HepG2 (cell line): ENCODE results near the gene ITGB7. TPM values are rescaled to one million over a fixed set of nuclear protein-coding genes. Genes with fewer than 3 reads are reported as not detected.

Experiments
- ATAC-seq: fragments of 200-7000 bp; cut with Tn5 transposase; 3 replicates; pipeline ENCODE4 v1.9.1; 2020; ENCODE audit warnings: mild to moderate bottlenecking, moderate library complexity
- BruUV-seq: library from RNA; stranded (reverse); fragments of 400-500 nt; replicated peaks from 2 replicates; lab custom pipeline; 2021; lab: Mats Ljungman, UMichigan
- CTCF ChIA-PET: fragments of 300-600 bp; formaldehyde crosslinking; extraction: SDS; loops from one replicate; lab custom pipeline; 2021; ENCODE audit warnings: low total read pairs, inconsistent platforms, low intra/inter-chr PET ratio; lab: Yijun Ruan, JAX
- POLR2A ChIA-PET: fragments of 350-600 bp; sonication (Branson Sonifier 250); formaldehyde crosslinking; loops from one replicate; lab custom pipeline; 2020; ENCODE audit warnings: antibody characterized with exemption, inconsistent platforms; lab: Yijun Ruan, JAX
- DNase-seq: peaks from one replicate; pipeline ENCODE4 v3.0.0-alpha.2; 2015; ENCODE audit warnings: low spot score
- FAIRE-seq: peaks from 3 replicates; lab custom pipeline; 2011; peaks lifted over from hg19 to GRCh38; lab: Jason Lieb, UNC
- H2AFZ ChIP-seq: one replicate; pipeline ENCODE4 v1.6.1; 2011; ENCODE audit warnings: low read length, inconsistent platforms
- H3K27ac ChIP-seq: fragments of 300-600 bp; 3 replicates; pipeline ENCODE4 v1.8.0; 2011; ENCODE audit warnings: mixed run types, mild to moderate bottlenecking, mixed read lengths, low read length, inconsistent platforms; ENCODE audit not compliant: insufficient read depth; ENCODE audit errors: extremely low read length
- H3K27me3 ChIP-seq, 2 experiments: fragments of 200-600 bp in 1 of 2; 2 replicates in 1 of 2; 3 replicates in 1 of 2; pipeline versions ENCODE4 v1.6.0 to v1.8.0; 2011; ENCODE audit warnings: low read length in 2 of 2, mild to moderate bottlenecking in 2 of 2, moderate library complexity in 2 of 2, inconsistent platforms in 1 of 2; ENCODE audit not compliant: insufficient read depth in 2 of 2, control insufficient read depth in 1 of 2
- H3K36me3 ChIP-seq, 2 experiments: fragments of 200-600 bp in 1 of 2; replicated peaks in 1 of 2; 2 replicates in 1 of 2; 3 replicates in 1 of 2; pipeline versions ENCODE4 v1.5.1 to v1.8.0; 2011; ENCODE audit warnings: low read length in 2 of 2, inconsistent platforms in 1 of 2; ENCODE audit not compliant: insufficient read depth in 2 of 2, control insufficient read depth in 1 of 2
- H3K4me1 ChIP-seq: 2 replicates; pipeline ENCODE4 v1.5.1; 2012; ENCODE audit warnings: low read length, inconsistent platforms; ENCODE audit not compliant: insufficient read depth
- H3K4me2 ChIP-seq: 2 replicates; pipeline ENCODE4 v1.6.0; 2011; ENCODE audit warnings: low read depth, low read length, inconsistent platforms
- H3K4me3 ChIP-seq, 3 experiments: fragments of 200-600 bp in 1 of 3; sonication (generic), shearing (Covaris generic) in 1 of 3; replicated peaks in 1 of 3; 2 replicates each; pipeline ENCODE4 v1.5.1; 2011 to 2016; ENCODE audit warnings: low read length in 3 of 3, inconsistent platforms in 2 of 3, low read depth in 2 of 3, mild to moderate bottlenecking in 2 of 3, control low read depth in 1 of 3, mixed read lengths in 1 of 3; ENCODE audit not compliant: insufficient read depth in 1 of 3
- H3K79me2 ChIP-seq: one replicate; pipeline ENCODE4 v1.6.1; 2011; ENCODE audit warnings: low read length, inconsistent platforms; ENCODE audit not compliant: insufficient read depth
- H3K9ac ChIP-seq: 2 replicates; pipeline ENCODE4 v1.6.0; 2011; ENCODE audit warnings: mild to moderate bottlenecking, low read depth, low read length, inconsistent platforms; ENCODE audit not compliant: insufficient read depth
- H3K9me3 ChIP-seq: 2 replicates; pipeline ENCODE4 v1.5.1; 2012; ENCODE audit warnings: mild to moderate bottlenecking, low read length
- H4K20me1 ChIP-seq: 2 replicates; pipeline ENCODE4 v1.6.0; 2011; ENCODE audit warnings: inconsistent platforms, mild to moderate bottlenecking, low read length, moderate library complexity; ENCODE audit not compliant: insufficient read depth
- FOXM1 ChIP-seq: sonication (generic); formaldehyde crosslinking; IDR thresholded peaks from 2 replicates; pipeline ENCODE4 v1.5.0; 2020; ENCODE audit warnings: missing genetic modification reagents
- FOXO1 ChIP-seq: sonication (generic); formaldehyde crosslinking; IDR thresholded peaks from 2 replicates; pipeline ENCODE4 v1.4.0; 2020; ENCODE audit warnings: missing genetic modification reagents
- MIER2 ChIP-seq: IDR thresholded peaks from 2 replicates; pipeline ENCODE4 v1.6.1; 2016; ENCODE audit warnings: missing biosample characterization, missing genetic modification reagents
- PCBP1 ChIP-seq: fragments of 200-400 bp; formaldehyde crosslinking; IDR thresholded peaks from 2 replicates; pipeline ENCODE4 v1.6.1; 2017; ENCODE audit warnings: mild to moderate bottlenecking, low read depth, low read length, borderline replicate concordance
- SETDB1 ChIP-seq: sonication (generic); formaldehyde crosslinking; IDR thresholded peaks from 2 replicates; pipeline ENCODE4 v1.5.1; 2020; ENCODE audit warnings: missing genetic modification reagents, mild to moderate bottlenecking, borderline replicate concordance
- SOX5 ChIP-seq: IDR thresholded peaks from 2 replicates; pipeline ENCODE4 v1.6.1; 2016; ENCODE audit warnings: borderline replicate concordance
- ZBTB8A ChIP-seq: sonication (generic); formaldehyde crosslinking; IDR thresholded peaks from 2 replicates; pipeline ENCODE4 v1.4.0; 2020; ENCODE audit warnings: mild to moderate bottlenecking, low read depth, missing genetic modification reagents, borderline replicate concordance
- ZNF138 ChIP-seq: sonication (generic); formaldehyde crosslinking; IDR thresholded peaks from 2 replicates; pipeline ENCODE4 v1.5.0; 2020; ENCODE audit warnings: mild to moderate bottlenecking, low read depth, missing genetic modification reagents
- ZNF383 ChIP-seq: sonication (generic); formaldehyde crosslinking; IDR thresholded peaks from 2 replicates; pipeline ENCODE4 v1.4.0; 2020; ENCODE audit warnings: missing genetic modification reagents, mild to moderate bottlenecking, borderline replicate concordance
- ZNF713 ChIP-seq: sonication (generic); formaldehyde crosslinking; IDR thresholded peaks from 2 replicates; pipeline ENCODE4 v1.4.0; 2020; ENCODE audit warnings: mild to moderate bottlenecking, missing genetic modification reagents
- WGBS: methylation state at CpG from one replicate; pipeline ENCODE4 v1.1.6; 2017; ENCODE audit warnings: low lambda C conversion rate; 5-methylcytosine and 5-hydroxymethylcytosine counted together
- in situ Hi-C: cut with HindIII; loops from 2 replicates; pipeline ENCODE4 v1.10.0; 2017; ENCODE audit warnings: low pct_unique_long_range_greater_than_20kb; ENCODE audit not compliant: extremely low pct_ligation_motif_present
- intact Hi-C: fragments of 100-400 bp; cut with micrococcal nuclease; formaldehyde crosslinking; loops from one replicate; pipeline ENCODE4 v1.10.0; 2022; ENCODE audit not compliant: unreplicated experiment
- polyA plus RNA-seq, 8 experiments: library from polyadenylated mRNA; depleted of rRNA in 3 of 8; stranded (reverse) in 7 of 8; unstranded in 1 of 8; fragments of >200 nt; fragmentation: Illumina TruSeq in 4 of 8; extraction: Trizol in 4 of 8; gene quantifications; 2 replicates each; pipeline versions ENCODE4 v1.2.1 to v1.2.3, GENCODE V29; 2011 to 2016; ENCODE audit warnings: low read depth in 4 of 8, missing spikeins in 1 of 8, mixed read lengths in 1 of 8; ENCODE audit not compliant: insufficient read depth in 1 of 8
- total RNA-seq, 5 experiments: library from RNA; depleted of rRNA; stranded (reverse); fragments of >200 nt; fragmentation: Illumina TruSeq; extraction: Trizol; gene quantifications; 2 replicates each; pipeline ENCODE4 v1.2.3, GENCODE V29; 2016; ENCODE audit warnings: low read depth in 1 of 5
- TF ChIP-seq, protein P1 (sequence below): sonication (generic); formaldehyde crosslinking; IDR thresholded peaks from 2 replicates; pipeline ENCODE4 v1.4.0; 2020; ENCODE audit warnings: missing genetic modification reagents

The ITGB7 gene
- total and polyA plus RNA-seq, 2 of the 13 experiments (the other 11 are each of a cell fraction or from before 2014, with no cell fraction given) = 0.16 to 0.18 TPM

- ATAC-seq = no peak
- TF ChIP-seq MIER2 (CRISPR knock-in tag) (no peak), SOX5 (no peak), FOXO1 (CRISPR knock-in tag) (no peak), ZBTB8A (CRISPR knock-in tag) (no peak), ZNF138 (CRISPR knock-in tag) (no peak), ZNF383 (no peak), PCBP1 (no peak), SETDB1 (CRISPR knock-in tag) (no peak), ZNF713 (CRISPR knock-in tag) (no peak), FOXM1 (CRISPR knock-in tag) (no peak)
- TF ChIP-seq, protein P1, sequence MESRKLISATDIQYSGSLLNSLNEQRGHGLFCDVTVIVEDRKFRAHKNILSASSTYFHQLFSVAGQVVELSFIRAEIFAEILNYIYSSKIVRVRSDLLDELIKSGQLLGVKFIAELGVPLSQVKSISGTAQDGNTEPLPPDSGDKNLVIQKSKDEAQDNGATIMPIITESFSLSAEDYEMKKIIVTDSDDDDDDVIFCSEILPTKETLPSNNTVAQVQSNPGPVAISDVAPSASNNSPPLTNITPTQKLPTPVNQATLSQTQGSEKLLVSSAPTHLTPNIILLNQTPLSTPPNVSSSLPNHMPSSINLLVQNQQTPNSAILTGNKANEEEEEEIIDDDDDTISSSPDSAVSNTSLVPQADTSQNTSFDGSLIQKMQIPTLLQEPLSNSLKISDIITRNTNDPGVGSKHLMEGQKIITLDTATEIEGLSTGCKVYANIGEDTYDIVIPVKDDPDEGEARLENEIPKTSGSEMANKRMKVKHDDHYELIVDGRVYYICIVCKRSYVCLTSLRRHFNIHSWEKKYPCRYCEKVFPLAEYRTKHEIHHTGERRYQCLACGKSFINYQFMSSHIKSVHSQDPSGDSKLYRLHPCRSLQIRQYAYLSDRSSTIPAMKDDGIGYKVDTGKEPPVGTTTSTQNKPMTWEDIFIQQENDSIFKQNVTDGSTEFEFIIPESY (CRISPR knock-in tag) = no peak
- H3K4me3 ChIP-seq = no peak overlapping the region
- CTCF ChIA-PET = no interaction called here
- H3K27ac ChIP-seq = no peak overlapping the region
- H4K20me1 ChIP-seq = no peaks in the 10 kb centered on the region
- no peaks in the 10 kb centered on the region for H3K36me3 ChIP-seq
- intact Hi-C loops = loop anchor here (5.0 kb wide), 1 partner anchor 45 kb away; the partner anchor contains the start of gene SOAT2
- WGBS = 92% methylated on average over 5 of the region's 5 CpGs
- in situ Hi-C loops = no loop called here
- H3K79me2 ChIP-seq = no peaks in the 10 kb centered on the region
- BruUV-seq = no TSS peak
- no peak overlapping the region for H3K4me2 ChIP-seq
- DNase-seq = no peak
- H3K9me3 ChIP-seq = no peaks in the 10 kb centered on the region
- no peak overlapping the region for H2AFZ ChIP-seq
- no peak overlapping the region for H3K9ac ChIP-seq
- FAIRE-seq = no peak
- POLR2A ChIA-PET = no interaction called here
- H3K4me1 ChIP-seq = peaks cover 23% of the 10 kb centered on the region
- no peaks in the 10 kb centered on the region for H3K27me3 ChIP-seq
These were observed 59.9 kb downstream of the ITGB7 start for GRCh38 chr12:53147181-53147580.
